Stomach (tissue), 4 donors: ENCODE measurements around the gene NUDT1.

Experiments used
- POLR2AphosphoS5 ChIP-seq, 3 donors: sonication (generic); formaldehyde crosslinking; IDR thresholded peaks; one replicate each; pipeline ENCODE4 v1.6.1; 2016; ENCODE audit warnings: antibody characterized with exemption in 3 of 3
- TF ChIP-seq, protein P1 (sequence below), 7 experiments: fragments of 450-650 bp in 4 of 7; fragments of 200-600 bp in 3 of 7; sonication (generic) in 3 of 7; IDR thresholded peaks; one replicate each; pipeline ENCODE4 v1.5.1; 2016 to 2019; ENCODE audit warnings: antibody characterized with exemption in 7 of 7, control low read depth in 2 of 7, mild to moderate bottlenecking in 1 of 7

DNA sequence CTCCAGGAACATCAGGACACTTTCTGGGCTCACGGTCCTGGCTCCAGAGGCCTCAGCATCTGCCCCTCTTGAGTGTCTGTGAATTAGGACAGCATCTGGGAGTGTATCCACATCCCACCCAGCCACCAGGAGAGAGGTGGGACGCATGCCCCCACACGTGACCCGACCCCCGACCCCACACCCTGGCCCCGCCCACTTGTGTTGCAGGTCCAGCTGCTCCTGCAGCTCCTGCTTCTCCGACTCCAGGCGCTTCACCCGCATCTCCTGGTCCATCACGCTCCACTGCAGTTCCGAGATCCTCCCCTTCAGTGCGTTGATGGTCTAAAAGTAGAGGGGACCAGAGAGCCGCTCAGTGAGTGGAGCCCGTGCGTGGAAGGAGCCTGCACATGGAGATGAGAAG lies 22.9 kb upstream of the NUDT1 start:
- TF ChIP-seq, protein P1, sequence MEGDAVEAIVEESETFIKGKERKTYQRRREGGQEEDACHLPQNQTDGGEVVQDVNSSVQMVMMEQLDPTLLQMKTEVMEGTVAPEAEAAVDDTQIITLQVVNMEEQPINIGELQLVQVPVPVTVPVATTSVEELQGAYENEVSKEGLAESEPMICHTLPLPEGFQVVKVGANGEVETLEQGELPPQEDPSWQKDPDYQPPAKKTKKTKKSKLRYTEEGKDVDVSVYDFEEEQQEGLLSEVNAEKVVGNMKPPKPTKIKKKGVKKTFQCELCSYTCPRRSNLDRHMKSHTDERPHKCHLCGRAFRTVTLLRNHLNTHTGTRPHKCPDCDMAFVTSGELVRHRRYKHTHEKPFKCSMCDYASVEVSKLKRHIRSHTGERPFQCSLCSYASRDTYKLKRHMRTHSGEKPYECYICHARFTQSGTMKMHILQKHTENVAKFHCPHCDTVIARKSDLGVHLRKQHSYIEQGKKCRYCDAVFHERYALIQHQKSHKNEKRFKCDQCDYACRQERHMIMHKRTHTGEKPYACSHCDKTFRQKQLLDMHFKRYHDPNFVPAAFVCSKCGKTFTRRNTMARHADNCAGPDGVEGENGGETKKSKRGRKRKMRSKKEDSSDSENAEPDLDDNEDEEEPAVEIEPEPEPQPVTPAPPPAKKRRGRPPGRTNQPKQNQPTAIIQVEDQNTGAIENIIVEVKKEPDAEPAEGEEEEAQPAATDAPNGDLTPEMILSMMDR (IDR thresholded peaks at IDR 0.05), result no peak
- no peak for TF ChIP-seq POLR2AphosphoS5 (IDR thresholded peaks at IDR 0.05)
